Mucosa of gallbladder (tissue), 1 donor: ENCODE results near the gene LRP3. TPM values are rescaled to one million over a fixed set of nuclear protein-coding genes. Genes with fewer than 3 reads are reported as not detected.
"Not testable (repeated sequence)": the region's sequence is repeated elsewhere in the genome, so short reads cannot be mapped to it uniquely, and the experiment has no call there.

Source experiments
- DNase-seq: peaks from one replicate; pipeline ENCODE4 v3.0.0-alpha.2; 2020; ENCODE audit warnings: low spot score
- total RNA-seq: library from RNA; stranded (reverse); gene quantifications from one replicate; pipeline ENCODE4 v1.2.1, GENCODE V29; 2021
- donor health status: DM: no; HTN: no; CAD: no.

The LRP3 gene
- total RNA-seq, 1 donor from 2014 or later, result 25.7 TPM

DNA sequence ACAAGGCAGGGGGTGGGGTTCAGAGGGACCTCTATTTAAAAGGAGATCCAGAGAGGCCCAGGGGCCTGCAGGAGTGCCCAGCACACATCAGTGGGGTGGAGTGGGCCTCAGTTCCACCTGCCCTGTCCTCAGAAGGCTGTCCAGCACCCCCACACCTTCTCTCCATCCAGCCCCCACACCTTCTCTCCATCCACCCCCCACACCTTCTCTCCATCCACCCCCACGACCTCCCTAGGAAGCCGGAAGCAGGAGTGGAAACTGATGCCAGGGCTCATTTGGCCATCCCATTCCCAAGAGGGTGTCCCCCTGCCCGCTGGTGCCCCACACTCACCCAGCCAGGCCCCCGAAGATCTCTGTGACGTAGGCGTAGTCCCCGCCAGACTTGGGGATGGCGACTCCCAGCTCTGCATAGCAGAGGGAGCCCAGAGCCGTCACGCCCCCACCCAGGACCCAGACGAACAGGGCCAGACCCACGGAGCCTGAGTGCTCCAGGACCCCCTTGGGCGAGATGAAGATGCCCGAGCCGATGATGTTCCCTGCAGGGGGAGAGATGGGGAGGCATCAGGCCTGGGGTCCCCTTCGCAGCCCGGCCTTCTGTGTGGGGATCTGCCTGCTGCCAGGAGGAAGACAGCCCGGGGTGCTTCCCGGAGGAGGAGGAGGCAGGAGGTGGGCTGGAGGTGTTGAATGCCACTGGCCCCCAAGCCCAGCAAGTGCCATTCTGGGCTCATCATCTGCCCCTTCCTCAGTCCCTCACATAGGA lies 21.5 kb downstream of the LRP3 start:
- no peak for DNase-seq

DNA sequence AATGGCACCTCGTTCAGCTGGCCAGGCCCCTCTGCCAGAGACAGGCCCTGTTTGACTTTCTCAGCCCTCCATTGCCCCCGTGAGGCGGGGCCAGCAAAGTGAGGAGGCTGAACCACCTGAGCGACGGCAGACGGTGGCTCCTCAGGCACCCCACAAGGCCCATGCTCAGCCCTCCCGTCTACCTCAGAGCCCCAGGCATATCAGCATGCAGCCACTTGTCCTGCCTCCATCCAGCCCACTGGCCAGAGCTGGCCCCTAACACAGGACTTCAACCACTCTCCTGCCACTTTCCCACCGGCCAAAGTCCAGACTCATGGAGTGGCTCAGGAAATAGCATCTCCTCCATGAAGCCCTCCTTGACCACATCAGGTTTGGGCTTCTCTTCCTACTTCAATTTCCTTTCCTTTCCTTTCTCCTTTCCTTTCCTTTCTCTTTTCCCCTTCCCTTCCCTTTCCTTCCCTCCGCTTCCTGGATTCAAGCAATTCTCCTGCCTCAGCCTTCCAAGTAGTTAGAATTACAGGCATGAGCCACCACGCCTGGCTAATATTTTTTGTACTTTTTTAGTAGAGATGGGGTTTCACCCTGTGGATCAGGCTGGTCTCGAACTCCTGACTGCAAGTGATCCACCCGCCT lies 22.2 kb downstream of the LRP3 start:
- DNase-seq, result no peak

DNA sequence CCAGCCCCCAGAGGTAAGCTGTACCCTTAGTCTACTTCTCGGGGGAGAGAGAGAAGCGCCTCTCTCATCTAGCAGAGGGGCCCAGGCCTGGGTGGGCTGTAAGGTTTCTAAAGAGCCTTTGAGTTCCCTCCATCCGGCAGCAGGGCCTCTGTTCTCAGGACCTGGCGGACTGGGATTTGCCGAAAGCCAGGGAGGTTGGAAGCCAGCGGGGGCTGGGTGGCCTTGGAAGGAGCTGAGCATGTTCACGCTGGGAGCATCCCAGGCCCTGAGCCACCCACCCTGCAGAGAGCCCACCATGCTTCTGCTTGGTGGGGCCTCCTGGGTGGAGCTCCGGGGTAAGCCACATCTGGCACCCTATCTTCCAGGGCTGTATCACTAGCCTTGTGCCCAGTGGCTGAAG lies 23.8 kb downstream of the LRP3 start:
- no peak for DNase-seq

DNA sequence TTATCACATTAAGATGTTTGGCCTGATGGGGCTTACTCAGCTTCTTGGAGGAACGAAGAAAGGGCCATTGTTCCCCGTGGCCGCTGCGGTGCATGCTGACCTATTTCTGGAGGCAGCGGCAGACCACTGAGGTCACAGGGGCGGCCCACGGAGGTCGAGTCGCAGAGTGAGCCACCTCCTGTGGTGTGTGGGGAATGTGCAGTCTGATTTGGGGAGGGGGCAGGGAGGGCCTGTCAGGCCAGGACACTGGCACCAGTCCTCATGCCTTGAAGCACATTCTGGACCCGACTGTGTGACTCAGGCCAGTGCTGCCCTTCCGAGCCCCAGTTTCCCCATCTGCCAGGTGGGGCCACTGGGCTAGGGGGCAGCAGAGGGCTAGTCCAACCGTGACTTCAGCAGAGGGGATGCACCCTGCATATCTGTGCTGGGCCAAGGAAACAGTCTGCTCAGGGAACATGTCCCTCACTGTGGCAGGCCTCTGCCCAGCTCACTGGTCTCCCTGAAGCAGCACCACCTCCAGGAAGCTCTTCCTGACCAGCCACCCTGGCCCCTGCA lies 25.2 kb downstream of the LRP3 start:
- DNase-seq, result no peak

DNA sequence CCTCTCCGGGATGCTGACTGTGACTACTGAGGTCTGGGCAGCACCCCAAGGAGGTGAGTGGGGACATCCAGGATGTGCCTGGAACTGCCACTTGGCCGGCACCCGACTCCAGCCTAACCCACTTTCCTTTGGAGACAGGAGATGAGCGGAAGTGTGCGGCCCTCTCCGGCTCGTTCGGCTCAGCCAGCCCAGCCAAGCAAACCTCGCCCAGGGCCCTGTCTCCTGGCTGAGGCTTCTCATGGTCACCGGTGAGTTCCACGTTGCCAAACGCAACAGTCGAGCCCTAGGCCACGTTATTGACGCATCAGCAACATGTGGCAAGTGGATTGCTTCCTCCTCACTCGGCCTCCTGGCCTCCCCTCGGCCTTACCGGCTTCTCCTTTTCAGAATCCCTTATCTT lies 26.0 kb downstream of the LRP3 start:
- no peak for DNase-seq

DNA sequence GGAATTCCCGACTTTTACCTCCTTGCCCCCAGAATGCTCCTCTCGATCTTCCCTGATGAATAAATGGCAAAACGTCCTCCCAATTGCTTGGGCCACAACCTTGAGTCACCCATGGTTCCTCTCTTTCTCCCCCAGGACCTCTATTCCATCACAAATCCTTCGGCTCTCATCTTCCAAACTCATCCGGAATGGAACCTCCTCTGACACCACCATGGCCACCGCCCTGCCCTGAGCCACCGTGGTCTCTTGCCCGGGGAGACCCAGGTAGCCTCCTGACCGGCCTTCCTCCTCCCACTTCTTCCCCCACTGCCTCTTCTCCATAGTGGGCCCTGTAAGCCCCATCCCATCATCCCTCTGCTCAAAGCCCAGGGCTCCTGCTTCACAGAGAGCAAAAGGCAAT lies 26.6 kb downstream of the LRP3 start:
- no peak for DNase-seq

DNA sequence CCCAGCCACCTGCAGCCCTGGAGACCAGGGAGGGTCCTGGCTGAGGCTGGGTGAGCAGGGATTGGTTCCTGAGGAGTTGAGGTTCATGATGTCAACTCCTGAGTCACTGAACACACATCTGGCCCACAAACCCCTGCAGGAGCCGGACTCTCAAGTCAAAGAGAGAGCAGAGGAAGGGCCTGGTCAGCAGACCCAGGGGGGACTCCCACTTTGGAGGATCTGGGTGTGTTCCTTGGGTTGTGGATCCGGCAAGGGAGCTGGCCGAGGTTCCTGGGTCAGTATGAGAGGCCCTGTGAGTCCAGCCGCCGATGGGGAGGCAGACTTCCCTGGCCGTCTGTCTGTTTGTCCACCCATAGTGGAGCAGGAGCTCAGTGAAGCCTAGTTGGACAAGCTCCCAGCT lies 27.5 kb downstream of the LRP3 start:
- DNase-seq, result no peak

DNA sequence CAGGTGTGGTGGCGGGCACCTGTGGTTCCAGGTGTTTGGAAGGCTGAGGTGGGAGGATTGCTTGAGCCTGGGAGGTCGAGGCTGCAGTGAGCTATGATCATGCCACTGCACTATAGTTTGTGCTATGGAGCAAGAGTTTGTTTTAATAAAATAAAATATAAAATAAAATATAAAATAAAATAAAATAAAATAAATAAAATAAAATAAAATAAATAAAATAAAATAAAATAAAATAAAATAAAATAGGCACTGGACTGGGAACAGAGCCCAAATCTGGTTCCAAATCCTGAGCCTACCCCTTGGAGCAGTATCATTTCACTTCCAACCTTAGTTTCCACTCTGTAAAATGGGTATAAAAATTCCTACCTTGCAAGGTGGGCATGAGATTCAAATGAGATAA lies 28.1 kb downstream of the LRP3 start:
- not testable (repeated sequence) for DNase-seq

DNA sequence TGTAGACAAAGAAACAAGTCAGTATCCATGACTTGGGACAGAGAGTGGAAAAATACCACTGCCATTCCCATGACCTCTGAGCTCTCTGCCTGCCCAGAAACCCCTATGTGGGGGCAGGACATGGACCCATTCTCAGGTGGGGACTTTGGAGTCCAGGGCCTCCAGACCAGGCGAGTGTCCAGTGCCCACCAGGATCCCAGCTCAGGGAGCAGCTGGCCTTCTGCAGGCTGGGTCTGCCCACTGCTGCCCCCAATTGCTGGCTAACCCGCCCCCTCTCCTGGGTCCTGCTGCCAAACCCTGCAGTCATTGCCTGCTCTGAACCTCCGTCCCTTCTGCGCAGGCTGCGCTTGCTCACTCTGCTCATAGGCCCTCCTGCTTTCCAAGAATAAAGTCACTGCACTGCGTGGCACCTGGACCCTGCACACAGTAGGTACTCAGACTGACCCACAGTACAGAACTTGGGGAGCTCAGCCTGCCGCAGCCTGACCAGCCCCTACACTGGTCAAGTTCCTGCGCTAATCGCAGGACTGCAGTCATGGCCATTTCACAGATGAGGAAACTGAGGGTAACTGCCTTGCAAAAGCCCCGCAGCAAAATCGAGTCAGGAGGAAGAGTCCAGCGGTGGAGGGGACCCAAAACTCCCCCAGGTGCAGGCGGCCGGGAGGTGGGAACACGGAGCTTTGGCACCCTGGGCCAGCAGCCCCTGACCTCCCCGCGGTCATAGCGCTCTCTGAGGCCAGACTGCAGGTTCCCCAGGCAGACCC lies 30.7 kb downstream of the LRP3 start:
- DNase-seq, result no peak

DNA sequence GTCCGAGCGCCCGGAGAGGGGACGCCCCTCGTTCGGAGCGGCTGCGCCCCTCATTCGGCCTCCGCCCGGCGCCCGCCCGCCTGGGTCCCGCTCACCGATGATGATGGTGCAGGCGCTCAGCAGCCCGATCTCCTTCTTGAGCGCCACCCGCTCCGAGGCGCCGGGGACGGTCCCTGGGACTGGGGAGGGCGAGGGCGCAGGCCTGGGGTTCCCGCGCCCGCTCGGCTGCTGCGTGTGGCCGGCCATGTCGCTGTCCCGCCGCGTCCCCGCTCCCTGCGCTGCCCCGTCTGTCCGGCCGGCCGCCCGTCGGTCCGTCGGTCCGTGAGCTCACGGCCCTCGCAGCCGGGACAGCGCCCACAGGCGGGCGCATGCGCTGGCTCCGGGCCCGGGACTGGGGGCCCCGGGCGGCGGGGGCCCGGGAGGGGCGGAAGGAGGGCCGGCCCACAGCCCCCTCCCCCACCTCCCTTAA lies 31.4 kb downstream of the LRP3 start, which contains the start of gene SLC7A10:
Gene SLC7A10 (minus strand): TSS at position 393 of the 469 bp plus-strand sequence. CDS start 147 bp downstream, at position 246.
- DNase-seq, result no peak

DNA sequence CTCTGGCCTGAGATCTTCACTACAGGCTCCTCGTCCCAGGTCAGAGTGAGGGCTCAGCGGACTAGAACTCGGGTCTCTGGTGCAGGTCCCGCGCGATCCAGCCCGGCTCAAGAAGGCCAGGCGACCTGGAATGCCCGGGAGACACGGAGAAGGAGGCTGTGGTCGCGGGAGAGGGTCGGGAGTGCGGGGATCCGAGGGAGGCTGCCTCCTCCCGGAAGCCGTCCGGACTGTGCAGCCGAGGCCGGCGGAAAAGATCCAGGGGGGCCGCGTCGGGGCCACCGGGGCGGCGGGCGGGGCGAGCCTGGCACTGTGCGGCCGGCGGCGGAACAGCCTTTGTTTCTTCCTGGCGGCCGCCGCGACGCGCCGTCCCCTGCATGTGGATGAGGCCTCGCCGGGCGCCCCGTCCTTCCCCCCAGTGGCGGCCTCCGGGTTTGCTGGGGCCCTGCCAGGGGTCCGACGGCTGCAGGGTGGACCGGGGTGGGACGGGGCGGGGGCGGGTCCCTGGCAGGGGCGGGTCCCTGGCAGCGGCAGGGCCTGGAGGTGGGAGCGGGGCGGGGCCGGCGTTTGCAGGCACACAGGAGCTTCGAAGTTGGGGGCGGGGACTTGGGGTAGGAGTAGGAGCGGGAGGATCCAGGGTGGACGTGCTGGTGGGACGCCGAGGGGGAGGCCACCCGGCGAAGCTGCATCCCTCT lies 32.6 kb downstream of the LRP3 start:
- DNase-seq, result no peak

DNA sequence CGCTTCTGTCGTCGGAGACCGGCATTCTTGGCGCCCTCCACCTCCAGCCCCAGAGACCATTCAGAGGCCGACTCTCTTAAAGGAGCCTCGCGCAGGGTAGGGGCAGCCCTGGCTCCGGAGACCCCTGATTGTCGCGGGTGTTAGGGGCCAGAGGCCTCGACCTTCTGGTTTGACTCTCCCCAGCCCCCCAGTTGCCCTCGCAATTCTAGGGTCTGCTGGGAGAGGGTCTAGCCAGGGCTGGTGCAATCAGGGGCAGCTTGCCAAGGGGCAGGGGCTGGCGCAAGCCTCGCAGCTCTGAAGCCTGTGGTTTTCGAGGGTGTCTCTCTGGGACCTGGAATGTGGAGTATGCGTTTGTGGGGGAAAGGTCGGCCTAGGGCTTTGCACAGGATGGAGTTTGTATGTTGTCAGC lies 33.1 kb downstream of the LRP3 start:
- DNase-seq, result no peak

DNA sequence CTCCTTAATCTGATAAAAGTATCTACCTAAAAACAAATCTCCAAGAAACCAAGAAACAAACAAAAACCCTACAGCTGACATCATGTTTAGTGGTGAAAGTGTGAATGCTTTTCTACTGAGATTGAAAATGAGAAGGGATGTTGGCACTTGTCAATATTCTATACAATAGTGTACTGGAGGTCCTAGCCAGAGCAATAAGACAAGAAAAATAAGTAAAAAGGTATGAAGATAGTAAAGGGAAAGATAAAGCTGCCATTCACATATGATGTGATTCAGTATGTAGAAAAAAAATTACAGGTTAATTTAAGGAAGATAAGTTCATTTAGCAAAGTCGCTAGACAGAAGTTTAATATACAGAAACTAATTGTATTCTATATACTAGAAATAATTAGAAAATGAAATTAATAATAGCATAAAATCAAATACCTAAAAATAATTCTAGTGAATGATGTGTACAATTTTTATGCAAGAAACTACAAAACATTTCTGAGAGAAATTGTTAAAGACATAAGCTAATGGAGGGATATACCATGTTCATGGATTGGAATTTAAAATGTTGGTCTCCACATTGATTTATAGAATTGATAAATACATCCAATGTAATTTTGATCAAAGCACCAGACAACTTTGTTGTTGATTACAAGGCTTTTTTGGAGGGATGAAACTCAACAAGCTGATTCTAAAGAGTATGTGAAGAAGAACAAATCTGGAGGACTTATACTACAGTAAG lies 33.9 kb downstream of the LRP3 start:
- DNase-seq, result no peak

DNA sequence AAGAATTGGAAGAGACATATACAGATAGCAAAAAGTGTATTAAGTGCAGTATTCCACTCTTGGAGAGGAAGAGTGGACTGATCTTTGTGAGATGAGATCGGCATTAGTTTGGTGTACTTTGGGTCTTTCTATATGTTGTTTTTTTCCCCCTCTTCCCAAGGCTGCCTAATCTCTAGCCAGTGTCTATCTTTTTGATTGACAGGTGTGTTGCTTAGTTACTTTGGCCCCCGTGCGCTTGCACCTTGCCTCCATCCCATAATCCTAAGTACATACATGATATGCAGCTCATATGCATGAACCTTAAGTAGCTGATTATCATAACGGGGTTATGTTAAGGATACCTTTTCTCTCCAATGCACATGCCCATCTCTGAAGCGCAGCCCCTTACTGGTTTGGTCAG lies 35.8 kb downstream of the LRP3 start:
- no peak for DNase-seq

DNA sequence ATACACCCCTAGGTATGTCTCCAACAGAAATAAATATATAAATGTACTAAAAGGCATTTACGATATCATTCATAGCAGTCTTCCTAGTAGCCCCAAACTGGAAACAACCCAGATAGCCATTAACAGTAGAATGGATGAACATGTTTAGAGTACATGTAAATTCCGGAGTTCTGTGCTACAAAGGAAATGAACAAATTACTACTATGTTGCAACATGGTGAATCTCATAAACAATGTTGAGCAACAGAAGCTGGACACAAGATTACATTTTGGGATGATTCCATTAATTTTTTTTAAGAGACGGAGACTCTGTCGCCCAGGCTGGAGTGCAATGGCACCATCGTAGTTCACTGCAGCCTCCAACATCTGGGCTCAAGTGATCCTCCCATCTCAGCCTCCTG lies 37.4 kb downstream of the LRP3 start:
- DNase-seq, result no peak

DNA sequence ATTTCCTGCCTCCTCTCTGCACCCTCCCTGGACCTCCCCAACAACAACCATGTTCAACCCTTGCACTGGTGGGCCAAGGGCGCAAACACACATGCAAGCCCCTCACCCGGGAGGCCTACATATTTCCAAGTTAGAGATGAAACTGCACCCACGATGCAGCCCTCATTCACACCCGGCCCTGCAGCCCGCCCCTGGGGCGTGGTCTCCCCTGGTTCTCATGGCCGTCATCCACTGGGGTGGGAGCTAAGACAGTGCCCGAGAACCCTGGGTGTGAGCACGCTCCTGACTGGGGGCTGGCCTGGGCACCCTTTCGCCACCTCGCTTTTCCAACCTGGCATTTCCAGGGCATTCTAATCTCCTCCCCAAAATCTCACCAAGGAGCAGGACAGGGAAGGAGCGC lies 38.5 kb downstream of the LRP3 start:
- DNase-seq, result no peak

DNA sequence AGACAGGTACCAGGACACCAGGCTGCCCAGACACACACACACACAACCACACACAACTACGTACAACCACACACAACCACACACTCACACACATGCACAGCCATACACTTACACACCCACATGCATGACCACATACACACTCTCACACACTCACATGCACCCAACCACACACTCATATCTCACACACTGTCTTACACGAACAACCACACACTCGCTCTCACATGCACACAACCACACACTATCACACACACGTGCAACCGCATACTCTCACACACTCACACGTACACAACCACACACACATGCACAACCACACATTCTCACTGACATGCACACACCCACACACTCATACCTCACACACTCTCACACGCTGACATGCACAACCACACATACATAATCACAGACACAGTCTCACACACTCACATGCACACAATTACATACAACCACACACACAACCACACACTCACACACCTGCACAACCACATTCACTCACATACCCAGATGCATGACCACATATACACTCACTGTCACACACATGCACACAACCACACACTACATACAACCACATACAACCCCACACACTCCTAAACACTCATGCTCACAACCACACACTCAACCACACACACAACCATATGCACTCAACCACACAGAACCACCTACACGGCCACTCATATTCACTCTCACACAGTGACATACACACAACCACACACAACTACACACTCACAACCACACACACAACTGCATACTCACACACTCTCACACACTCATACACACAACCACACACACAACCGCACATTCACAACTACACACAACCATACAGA lies 39.1 kb downstream of the LRP3 start:
- no peak for DNase-seq

DNA sequence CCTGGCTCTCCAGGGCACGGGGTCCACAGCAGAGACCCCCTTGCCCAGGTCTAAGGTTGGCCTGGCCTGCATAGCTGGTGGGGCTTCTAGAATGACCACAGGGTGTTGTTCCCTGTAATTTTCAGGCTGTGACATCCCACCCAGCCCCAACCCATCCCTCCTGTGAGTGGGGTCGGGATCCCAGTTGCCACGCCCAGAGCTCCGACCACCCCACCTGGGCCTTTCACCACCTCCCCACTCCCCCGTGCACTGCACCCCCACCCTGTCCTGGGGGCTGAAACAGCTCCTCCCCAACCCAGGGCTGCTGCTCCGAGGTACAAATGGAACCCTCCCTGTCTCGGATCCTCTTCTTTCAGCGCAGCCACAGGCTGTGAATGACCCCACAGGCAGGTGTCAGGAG lies 40.0 kb downstream of the LRP3 start:
- no peak for DNase-seq

DNA sequence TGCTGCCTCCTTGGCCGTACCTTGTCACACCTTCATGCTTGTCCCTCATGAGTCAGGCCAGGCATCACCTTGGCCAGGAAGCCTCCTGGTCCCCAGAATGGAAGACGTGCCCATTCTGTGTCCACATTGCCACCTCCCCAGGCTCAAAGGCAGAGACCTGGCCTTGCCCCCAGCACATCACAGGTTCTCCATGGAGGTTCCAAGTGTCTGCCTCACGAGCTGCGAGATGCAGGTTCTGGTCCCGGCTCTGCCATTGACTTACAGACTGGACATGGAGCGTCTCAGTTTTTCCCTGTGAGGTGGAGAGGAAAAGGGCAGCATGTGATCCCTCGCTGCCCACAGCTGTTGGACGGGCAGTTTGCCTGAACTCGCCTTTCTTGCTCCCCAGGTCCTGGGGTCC lies 40.6 kb downstream of the LRP3 start:
- no peak for DNase-seq
